GM19372 (cell line): ENCODE measurements around the gene ALX4.

Source experiments
- ATAC-seq: cut with Tn5 transposase; IDR thresholded peaks from one replicate; pipeline ENCODE4 v1.9.1; 2021; ENCODE audit warnings: mild to moderate bottlenecking, low read depth, moderate library complexity; ENCODE audit not compliant: unreplicated experiment

The ALX4 gene

DNA sequence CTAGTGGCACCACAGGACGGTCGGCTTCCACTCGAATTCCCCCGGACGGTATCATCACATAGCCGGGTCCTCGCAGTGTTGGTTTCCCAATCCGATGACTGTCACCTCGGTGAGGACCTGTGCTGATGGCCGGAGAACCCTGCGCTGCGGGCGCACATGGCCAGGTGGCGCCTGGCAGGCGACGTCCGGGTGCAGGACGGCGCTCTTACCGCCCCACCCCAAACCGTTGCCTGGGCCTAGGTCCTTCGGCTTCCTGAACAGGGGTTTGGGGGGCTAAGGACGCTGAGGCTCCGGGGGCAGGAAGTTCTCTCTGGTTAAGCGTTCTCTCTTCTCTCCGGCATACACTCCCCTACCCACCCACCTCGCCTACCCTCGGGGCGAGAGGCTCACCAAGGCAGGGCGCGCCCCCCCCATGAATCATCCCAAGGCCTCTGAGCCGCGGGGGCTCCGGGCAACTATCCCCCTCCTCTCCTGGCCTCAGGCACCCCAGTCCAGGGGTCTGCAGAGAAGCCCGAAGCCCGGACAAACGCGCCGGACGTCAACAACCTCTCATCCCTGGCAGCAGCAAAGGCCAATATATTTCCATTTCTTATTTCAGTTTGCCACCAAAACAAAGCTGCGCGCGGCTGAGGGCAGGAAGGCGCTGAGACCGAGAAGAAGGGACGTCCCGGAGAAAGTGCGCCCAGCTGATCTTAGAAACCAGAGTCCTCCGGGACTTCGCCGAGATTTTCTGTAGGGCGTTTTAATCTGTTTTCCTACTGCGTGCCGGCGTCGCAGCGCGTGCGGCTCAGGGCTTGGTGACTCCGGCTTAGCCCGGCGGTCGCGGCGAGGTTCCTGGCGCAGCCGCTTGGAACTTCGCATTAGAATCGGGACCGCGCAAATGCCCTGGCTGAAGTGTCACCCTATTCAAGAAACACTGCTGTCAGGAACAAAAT is 5.6 kb downstream of the ALX4 start:
- ATAC-seq: no peak

GRCh38 chr11:44303401-44303938 is 6.5 kb downstream of the ALX4 start:
- no peak for ATAC-seq

DNA sequence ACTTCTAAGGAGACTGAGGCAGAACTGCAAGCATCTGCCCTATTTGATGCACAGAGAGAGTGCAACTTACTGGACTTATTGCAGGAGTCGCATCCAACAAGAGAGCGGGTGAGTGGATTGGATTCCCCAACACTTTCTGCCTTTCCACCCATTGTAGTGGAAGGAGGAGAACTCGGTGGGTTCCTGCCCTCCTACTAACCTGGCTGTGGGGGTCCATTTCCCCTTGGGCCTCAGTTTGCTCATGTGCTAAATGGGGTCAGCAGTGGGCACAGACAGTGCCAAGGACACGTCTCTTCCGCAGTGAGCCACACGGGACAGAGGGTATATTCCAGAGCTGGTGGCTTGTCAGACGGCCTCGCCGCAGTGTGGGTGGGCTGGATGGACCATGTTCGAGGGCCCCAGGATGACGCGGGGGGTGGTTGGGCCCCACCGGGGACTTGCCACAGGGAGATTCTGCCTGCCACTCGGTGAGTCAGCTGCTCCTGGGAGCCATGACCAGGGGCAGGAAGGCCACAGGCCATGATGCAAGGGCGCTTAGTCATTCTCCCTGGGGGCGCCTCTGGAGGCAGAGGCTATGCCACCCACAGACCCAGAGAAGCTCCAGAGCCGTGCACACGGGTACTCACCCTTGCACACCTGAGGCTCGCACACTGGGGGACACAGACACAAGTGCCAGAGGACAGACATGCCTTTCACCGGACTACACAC is 8.2 kb downstream of the ALX4 start:
- no peak for ATAC-seq

DNA sequence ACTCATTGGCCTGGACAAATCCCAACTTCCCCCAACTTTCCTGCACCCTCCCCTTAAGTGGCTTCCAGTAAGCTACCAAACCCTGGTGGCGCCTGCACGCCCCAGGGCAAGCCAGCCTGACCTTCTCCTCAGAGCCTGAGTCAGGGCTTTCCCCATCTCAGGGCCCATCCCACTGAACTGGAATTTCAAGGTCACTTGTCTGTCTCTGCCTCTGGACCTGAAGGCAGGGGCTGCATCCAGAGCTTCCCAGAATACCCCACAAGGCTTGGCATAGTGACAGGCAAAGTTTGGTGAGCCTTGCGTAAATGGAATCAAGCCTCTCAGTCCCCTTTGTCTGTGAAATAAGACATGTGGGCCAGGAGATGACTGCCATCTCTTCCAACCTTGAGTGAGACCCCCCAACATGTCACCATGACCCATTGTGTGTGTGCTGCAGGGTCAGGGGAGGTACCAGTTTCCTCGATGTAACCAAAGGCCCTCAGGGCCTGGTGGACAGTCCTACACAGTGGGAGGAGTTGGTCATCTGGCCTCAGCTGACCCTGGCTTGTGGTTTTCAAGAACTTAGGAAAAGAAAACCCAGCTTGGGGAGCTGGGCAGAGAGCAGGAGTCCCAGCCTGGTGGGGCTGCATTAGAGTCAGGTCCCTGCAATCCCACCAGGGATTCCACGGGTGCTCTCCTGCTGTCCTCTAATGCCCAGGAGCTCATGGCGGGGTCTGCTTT is 8.9 kb downstream of the ALX4 start:
- ATAC-seq: no peak

DNA sequence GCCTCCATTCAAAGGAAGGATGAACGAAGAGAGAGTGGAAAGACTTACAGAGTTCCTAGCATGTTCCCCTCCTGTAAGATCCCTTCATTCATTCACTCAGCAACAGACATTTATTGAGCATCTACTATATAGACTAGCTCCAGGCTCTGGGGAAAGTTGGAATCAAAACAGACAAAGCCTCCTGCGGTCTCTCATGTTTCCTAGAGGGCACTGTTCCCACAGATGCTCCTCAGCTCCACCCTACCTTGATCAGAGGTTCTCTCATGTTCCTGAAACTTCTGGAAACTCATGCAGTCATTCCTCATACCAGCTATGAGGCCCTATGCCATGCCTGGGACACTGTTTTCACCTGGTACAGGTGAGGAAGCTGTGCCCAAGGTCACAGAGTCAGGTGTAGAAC is 11.1 kb downstream of the ALX4 start:
- ATAC-seq: no peak

DNA sequence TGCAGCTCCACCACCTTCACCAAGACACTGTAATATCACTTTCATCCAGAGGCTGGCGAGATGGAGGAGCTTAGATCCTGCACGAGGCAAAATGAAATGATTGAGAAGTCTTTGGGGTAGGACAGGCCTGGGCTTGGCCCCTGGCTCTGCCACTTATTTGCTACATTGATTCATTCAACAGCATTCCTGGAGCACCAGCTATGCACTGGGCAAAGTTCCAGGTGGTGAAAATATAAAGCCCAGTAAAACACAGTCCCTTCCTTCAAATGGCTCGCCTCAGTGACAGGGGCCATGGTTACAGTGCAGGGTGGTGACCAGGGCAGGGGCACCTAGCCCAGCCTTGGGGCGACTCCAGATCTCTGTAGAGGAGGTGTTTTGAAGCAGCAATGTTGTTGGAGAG is 19.7 kb downstream of the ALX4 start:
- ATAC-seq: no peak

DNA sequence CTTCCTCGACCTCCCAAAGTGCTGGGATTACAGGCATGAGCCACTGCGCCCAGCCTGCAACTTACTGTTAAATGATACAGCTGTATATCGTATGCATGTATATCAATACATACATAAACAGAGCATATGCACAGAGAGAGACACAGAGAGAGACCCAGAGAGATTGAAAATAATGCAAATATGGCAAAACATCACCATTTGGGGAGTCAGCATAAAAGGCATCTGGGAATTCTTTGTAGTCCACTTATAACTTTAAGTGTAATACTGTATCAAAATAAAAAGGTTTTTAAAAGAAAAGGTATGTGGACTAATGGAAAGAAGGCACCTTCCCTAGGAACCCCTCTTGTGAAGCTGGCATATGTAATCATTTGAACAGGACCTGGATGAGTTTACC is 21.8 kb downstream of the ALX4 start:
- no peak for ATAC-seq

GRCh38 chr11:44286911-44287310 is 23.0 kb downstream of the ALX4 start:
- ATAC-seq: no peak

DNA sequence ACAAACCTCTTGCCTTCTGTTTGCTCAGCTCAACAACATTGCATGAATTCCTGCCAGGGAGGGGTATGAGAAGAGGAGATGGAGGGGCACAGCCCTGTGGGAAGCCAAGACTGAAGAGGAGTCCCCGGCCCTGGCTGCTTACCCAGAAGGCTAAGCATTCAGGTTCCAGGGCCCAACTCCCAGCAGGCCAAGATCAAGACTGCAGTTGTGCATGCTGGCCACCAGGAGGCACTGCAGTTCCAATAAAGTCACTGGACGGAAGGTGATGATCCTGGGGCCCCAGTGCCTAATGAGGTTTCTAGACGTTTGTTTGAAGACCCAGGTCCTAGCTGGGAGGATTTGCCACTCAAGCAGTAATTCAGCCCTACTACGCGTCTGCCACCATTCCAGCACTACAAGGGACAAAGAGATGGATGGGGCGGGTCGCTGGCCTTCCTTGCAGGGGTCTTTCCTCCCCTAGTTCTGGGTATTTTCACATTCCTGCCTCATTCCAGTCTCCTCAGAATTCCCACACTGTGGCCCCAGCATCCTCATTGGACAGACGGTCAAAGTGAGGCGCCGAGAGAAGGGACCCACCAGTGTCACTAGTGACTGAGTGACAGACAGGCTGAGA is 23.6 kb downstream of the ALX4 start:
- ATAC-seq: peak; percentile 81

- ATAC-seq: no peak
Observed at GRCh38 chr11:44285756-44286155, 24.2 kb downstream of the ALX4 start.

DNA sequence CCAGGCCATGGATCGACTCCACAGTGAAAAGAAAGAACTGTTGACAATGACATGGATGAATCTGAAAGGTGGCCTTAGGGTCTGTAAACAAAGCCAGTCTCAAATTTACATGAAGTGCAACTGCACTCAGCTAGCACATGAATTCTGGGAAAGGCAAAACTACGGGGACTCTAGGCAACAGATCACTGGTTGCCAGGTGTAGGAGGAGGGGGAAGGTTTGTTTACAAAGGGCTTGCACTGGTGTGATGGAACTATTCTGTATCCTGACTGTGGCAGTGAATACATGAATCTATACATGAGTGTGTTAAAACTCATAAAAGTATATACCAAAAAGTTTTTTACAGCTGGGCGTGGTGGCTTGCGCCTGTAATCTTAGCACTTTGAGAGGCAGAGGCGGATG is 27.3 kb downstream of the ALX4 start:
- ATAC-seq: no peak

DNA sequence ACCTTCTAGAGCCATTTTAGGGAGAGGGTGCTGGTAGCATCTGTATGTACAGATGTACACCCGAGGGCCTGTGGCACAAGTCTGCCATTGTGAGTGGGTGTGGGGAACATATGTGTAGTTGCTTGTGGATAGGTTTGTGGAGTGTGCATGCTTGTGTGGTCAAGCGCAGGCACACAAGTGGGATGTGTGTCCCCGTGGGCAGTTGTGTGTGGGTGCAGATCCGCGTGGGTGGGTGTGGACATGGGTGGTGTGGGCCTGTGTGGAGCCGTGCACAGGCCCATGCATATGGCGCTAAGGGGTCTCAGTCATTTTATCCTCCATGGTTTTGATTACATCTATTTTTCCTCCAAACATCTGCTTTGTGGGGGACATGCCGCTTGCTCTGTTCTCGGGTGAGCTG is 28.8 kb downstream of the ALX4 start:
- no peak for ATAC-seq

- no peak for ATAC-seq
Observed at GRCh38 chr11:44280257-44280656, 29.7 kb downstream of the ALX4 start.

- ATAC-seq: no peak
Observed at GRCh38 chr11:44279483-44279882, 30.5 kb downstream of the ALX4 start.

GRCh38 chr11:44277196-44278090 is 32.5 kb downstream of the ALX4 start:
- no peak for ATAC-seq

DNA sequence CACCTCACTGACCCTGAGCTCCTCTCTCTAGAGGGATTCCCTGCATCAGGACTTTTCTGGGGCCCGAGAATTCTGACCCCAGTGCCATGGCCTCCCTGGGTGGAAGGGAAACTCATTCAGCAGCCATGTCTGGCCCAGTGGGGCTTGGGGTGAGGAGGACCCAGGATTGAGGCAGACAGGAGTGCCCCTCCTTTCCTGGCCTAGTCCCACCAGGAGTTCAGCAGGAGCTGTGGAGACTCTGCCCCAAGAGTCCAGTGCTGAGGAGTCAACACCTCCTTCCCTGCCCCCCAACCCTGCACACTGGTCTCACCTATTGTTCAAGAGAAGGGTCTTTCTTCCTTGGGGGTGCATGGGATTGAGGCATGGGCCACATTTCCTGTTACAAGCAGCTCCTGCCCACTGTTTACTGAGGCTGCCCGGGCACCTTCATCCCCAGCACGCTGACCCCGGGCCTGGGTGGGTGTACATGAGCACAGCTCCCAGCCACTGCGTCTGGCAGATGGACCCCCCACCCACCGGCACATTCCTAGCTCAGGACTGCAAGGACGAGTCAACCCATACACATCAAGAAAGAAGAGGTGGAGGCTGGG is 33.9 kb downstream of the ALX4 start:
- ATAC-seq: no peak

- no peak for ATAC-seq
Observed at GRCh38 chr11:44275241-44275640, 34.7 kb downstream of the ALX4 start.

- ATAC-seq: no peak
Observed at GRCh38 chr11:44274404-44274803, 35.5 kb downstream of the ALX4 start.

DNA sequence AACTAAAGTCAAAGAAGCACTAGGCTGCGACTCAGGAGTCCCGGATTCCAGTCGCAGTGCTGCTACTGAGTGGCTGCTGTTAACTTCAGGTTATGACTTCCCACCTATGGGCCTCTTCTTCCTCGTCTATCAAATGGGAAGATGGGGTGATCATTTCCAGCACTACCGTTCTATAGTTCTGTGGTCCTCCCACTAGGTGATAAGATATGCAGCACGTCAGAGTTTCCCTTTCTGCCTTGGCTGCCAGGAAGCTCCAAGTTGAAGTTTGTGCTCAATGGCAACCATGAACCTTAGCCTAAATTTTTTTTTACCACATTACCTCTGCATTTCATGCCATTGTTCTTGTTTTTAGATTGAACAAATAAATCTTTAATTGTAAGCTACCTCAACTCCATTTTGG is 38.7 kb downstream of the ALX4 start:
- no peak for ATAC-seq
